GM18499 (cell line): ENCODE data around the gene DLG2.

Experiments
- ATAC-seq: cut with Tn5 transposase; IDR thresholded peaks from one replicate; pipeline ENCODE4 v1.9.1; 2021; ENCODE audit warnings: moderate number of reproducible peaks; ENCODE audit not compliant: insufficient read depth, unreplicated experiment

Gene DLG2

GRCh38 chr11:84947970-84948580 is 679.1 kb downstream of the DLG2 start:
- no peak for ATAC-seq

- ATAC-seq = no peak
These were observed 680.1 kb downstream of the DLG2 start for GRCh38 chr11:84947070-84947469.

GRCh38 chr11:84930863-84931262 is 696.3 kb downstream of the DLG2 start:
- no peak for ATAC-seq

GRCh38 chr11:84929738-84930137 is 697.4 kb downstream of the DLG2 start:
- no peak for ATAC-seq

- ATAC-seq = no peak
These were observed 702.9 kb downstream of the DLG2 start for GRCh38 chr11:84924154-84924692.

- no peak for ATAC-seq
These were observed 703.7 kb downstream of the DLG2 start for GRCh38 chr11:84923489-84923888.

GRCh38 chr11:84922836-84923235 is 704.3 kb downstream of the DLG2 start:
- ATAC-seq = no peak

- no peak for ATAC-seq
These were observed 704.8 kb downstream of the DLG2 start for GRCh38 chr11:84922212-84922805.

- no peak for ATAC-seq
These were observed 712.6 kb downstream of the DLG2 start for GRCh38 chr11:84914511-84914910.

- ATAC-seq = no peak
These were observed 717.4 kb downstream of the DLG2 start for GRCh38 chr11:84909740-84910139.

- ATAC-seq = no peak
These were observed 720.1 kb downstream of the DLG2 start for GRCh38 chr11:84906995-84907394.

- ATAC-seq = no peak
These were observed 721.7 kb downstream of the DLG2 start for GRCh38 chr11:84905411-84905810.

GRCh38 chr11:84902445-84902844 is 724.7 kb downstream of the DLG2 start:
- no peak for ATAC-seq

- ATAC-seq = no peak
These were observed 725.2 kb downstream of the DLG2 start for GRCh38 chr11:84901991-84902390.

GRCh38 chr11:84899740-84900139 is 727.4 kb downstream of the DLG2 start:
- ATAC-seq = no peak

GRCh38 chr11:84899134-84899533 is 728.0 kb downstream of the DLG2 start:
- no peak for ATAC-seq

- no peak for ATAC-seq
These were observed 732.5 kb downstream of the DLG2 start for GRCh38 chr11:84894666-84895065.

- no peak for ATAC-seq
These were observed 736.5 kb downstream of the DLG2 start for GRCh38 chr11:84890676-84891075.

- no peak for ATAC-seq
These were observed 737.6 kb downstream of the DLG2 start for GRCh38 chr11:84889556-84889955.

- ATAC-seq = no peak
These were observed 740.0 kb downstream of the DLG2 start for GRCh38 chr11:84887055-84887629.

- ATAC-seq = no peak
These were observed 740.8 kb downstream of the DLG2 start for GRCh38 chr11:84886344-84886743.

GRCh38 chr11:84884836-84885235 is 742.3 kb downstream of the DLG2 start:
- ATAC-seq = no peak
